DND-41 (cell line): ENCODE results near the gene ZMIZ1.

Source experiments
- CTCF ChIP-seq: IDR thresholded peaks from 2 replicates; pipeline ENCODE4 v1.5.1; 2012; ENCODE audit warnings: borderline replicate concordance, low read length, moderate library complexity, mild to moderate bottlenecking; ENCODE audit not compliant: poor library complexity, severe bottlenecking; ENCODE audit errors: extremely low read depth
- EZH2 ChIP-seq: IDR thresholded peaks from 3 replicates; pipeline ENCODE4 v1.6.1; 2012; ENCODE audit warnings: borderline replicate concordance, low read depth, mild to moderate bottlenecking, moderate library complexity, low read length, inconsistent platforms; ENCODE audit not compliant: severe bottlenecking

- TF ChIP-seq CTCF = no peak
- TF ChIP-seq EZH2 = no peak
These were observed 48.3 kb downstream of the ZMIZ1 start for GRCh38 chr10:79116801-79117723.
